ENCODE measurements around the gene SH3PXD2A. TPM values are rescaled to one million over a fixed set of nuclear protein-coding genes. Genes with fewer than 3 reads are reported as not detected.

SH3PXD2A gene
- total RNA-seq, 2 donors from 2014 or later = 7.8 to 10.2 TPM

DNA sequence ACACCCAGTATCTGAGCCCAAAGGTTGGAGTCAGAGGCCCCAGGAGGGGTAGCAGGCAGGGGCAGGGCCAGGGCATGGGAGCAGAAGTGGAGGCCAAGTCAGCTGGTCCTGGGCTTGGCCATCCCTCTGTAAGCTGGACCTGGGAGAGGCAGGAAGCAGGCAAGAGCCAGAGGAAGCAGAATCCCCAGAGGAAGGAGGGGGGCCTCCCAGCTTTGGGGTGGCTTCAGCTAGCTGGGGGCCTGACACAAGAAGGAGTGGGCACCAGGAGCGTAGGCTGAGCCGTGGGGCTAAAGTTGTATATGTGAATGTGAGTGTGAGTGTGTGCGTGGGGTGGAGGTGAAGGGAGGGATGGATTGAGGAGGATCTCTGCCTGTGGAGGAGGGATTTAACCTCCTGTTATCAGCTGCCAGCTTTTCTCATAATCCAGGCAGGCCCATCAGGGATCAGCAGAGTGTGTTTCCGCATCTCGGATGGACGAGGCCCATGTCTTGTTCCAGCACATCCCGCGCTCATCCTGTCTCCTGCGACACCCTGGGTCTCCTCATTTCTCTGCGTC, 307.9 kb downstream of the SH3PXD2A start:
- Mint-ChIP-seq H3K27me3 (ENCODE audit: low read depth) (no peaks in the 10 kb centered on the region), H3K4me1 (ENCODE audit: low read depth) (peaks cover 9% of the 10 kb centered on the region), H3K36me3 (ENCODE audit: insufficient read depth in 2 of 2) (no peaks in the 10 kb centered on the region), H3K27ac (no peak overlapping the region), H3K9me3 (no peaks in the 10 kb centered on the region), H3K4me3 (no peak overlapping the region)
- ATAC-seq (replicated peaks in 1 of 2) (no peak), DNase-seq (no peak)

GRCh38 chr10:103546401-103546800, 309.0 kb downstream of the SH3PXD2A start:
- H3K36me3 Mint-ChIP-seq (ENCODE audit: insufficient read depth in 2 of 2) = no peaks in the 10 kb centered on the region
- no peak overlapping the region for H3K4me3 Mint-ChIP-seq
- no peak overlapping the region for H3K27ac Mint-ChIP-seq
- DNase-seq = no peak
- H3K9me3 Mint-ChIP-seq = no peaks in the 10 kb centered on the region
- no peaks in the 10 kb centered on the region for H3K27me3 Mint-ChIP-seq (ENCODE audit: low read depth)
- ATAC-seq (replicated peaks in 1 of 2) = no peak
- H3K4me1 Mint-ChIP-seq (ENCODE audit: low read depth) = peaks cover 11% of the 10 kb centered on the region

- H3K4me1 Mint-ChIP-seq (ENCODE audit: low read depth) = peaks cover 11% of the 10 kb centered on the region
- H3K9me3 Mint-ChIP-seq = no peaks in the 10 kb centered on the region
- H3K27me3 Mint-ChIP-seq (ENCODE audit: low read depth) = peaks cover 4% of the 10 kb centered on the region
- H3K27ac Mint-ChIP-seq = no peak overlapping the region
- no peak for ATAC-seq (replicated peaks in 1 of 2)
- no peak overlapping the region for H3K4me3 Mint-ChIP-seq
- no peaks in the 10 kb centered on the region for H3K36me3 Mint-ChIP-seq (ENCODE audit: insufficient read depth in 2 of 2)
- DNase-seq = no peak
Observed at GRCh38 chr10:103545771-103546281, 309.6 kb downstream of the SH3PXD2A start.

DNA sequence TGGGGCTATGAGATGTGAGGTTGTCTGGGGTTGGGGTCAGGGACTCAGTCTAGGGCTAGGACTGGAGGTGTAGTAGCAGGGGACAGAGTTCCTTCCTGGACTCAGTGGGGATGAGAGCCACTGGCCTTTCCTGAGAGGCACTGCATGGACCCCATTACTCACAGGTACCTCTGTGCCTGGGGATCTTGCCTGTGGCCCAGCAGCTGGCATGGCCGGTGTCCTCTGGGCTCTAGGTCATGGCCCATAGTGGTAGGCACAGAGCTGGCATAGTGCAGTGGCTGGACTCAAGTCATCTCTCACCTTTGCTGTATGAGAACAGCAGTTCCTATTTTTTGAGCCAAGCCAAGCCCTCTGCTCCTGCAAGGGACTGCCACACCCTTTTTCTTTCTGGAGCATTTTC, 310.0 kb downstream of the SH3PXD2A start:
- DNase-seq (no peak), ATAC-seq (replicated peaks in 1 of 2) (no peak)
- Mint-ChIP-seq H3K27ac (no peak overlapping the region), H3K4me1 (ENCODE audit: low read depth) (peaks cover 11% of the 10 kb centered on the region), H3K36me3 (ENCODE audit: insufficient read depth in 2 of 2) (no peaks in the 10 kb centered on the region), H3K4me3 (no peak overlapping the region), H3K27me3 (ENCODE audit: low read depth) (peaks cover 8% of the 10 kb centered on the region), H3K9me3 (no peaks in the 10 kb centered on the region)

DNA sequence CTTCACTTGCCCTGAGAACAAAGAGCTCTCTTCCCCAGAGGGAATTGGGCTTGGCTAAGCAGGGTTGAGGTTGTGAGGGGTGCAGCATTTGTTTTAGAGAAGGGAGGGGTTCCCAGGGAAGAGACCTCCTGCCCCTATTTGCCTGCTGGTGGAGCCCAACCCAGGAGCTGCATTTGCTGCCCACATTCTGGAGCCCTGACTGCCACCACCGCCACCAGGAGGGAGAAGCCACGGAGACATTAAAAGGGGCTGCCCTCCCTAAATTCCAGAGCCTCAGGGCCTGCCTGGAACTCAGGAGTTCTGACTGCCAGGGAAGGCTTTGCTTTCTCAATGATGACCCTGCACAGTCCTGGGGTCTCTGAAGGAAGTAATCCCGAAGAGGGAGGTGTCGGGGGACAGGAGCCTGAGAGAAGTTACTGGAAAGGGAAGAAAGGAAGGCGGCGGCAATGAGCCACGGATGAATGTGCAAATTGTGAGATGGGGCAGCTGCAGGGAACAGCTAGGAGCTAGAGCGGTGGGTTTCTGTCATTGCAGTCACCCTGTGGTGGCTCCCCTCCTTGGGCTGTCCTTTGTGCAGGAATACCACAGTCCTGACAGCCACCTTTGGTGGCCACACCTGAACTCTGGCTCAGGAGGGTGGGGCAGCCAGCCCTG, 310.6 kb downstream of the SH3PXD2A start:
- Mint-ChIP-seq H3K27ac (no peak overlapping the region), H3K27me3 (ENCODE audit: low read depth) (peaks cover 8% of the 10 kb centered on the region), H3K4me1 (ENCODE audit: low read depth) (peaks cover 11% of the 10 kb centered on the region), H3K36me3 (ENCODE audit: insufficient read depth in 2 of 2) (no peaks in the 10 kb centered on the region), H3K4me3 (no peak overlapping the region), H3K9me3 (no peaks in the 10 kb centered on the region)
- ATAC-seq (replicated peaks in 1 of 2) (no peak), DNase-seq (no peak)

Other genes with a start within 250 kb of the SH3PXD2A start
- 10 to 100 TPM; 52.0 to 57.7 TPM for gene STN1, start 62.6 kb upstream of the SH3PXD2A start, total RNA-seq
- gene SLK, start 111.6 kb upstream of the SH3PXD2A start, total RNA-seq = 10 to 100 TPM; 22.5 to 25.1 TPM
- not detected for gene COL17A1, start 230.3 kb upstream of the SH3PXD2A start, total RNA-seq